ENCODE measurements around the gene ZMIZ2. TPM values are rescaled to one million over a fixed set of nuclear protein-coding genes. Genes with fewer than 3 reads are reported as not detected.
"Not testable (repeated sequence)": the region's sequence is repeated elsewhere in the genome, so short reads cannot be mapped to it uniquely, and the experiment has no call there.

The ZMIZ2 gene
- total RNA-seq, 1 experiment from 2014 or later: 5.3 TPM

- DNase-seq (ENCODE audit: low read depth, low spot score): no peak
- in situ Hi-C loops (cut with HindIII; ENCODE audit: low pct_unique_long_range_greater_than_20kb, low sequenced_read_pairs): no loop called here
These were observed 16.3 kb downstream of the ZMIZ2 start for GRCh38 chr7:44764665-44765578.

- in situ Hi-C loops (cut with HindIII; ENCODE audit: low pct_unique_long_range_greater_than_20kb, low sequenced_read_pairs): no loop called here
- no peak for DNase-seq (ENCODE audit: low read depth, low spot score)
These were observed 17.1 kb downstream of the ZMIZ2 start for GRCh38 chr7:44765579-44766415.

- DNase-seq (ENCODE audit: low read depth, low spot score): no peak
- in situ Hi-C loops (cut with HindIII; ENCODE audit: low pct_unique_long_range_greater_than_20kb, low sequenced_read_pairs): no loop called here
These were observed 17.8 kb downstream of the ZMIZ2 start for GRCh38 chr7:44766416-44766801.

- no peak for DNase-seq (ENCODE audit: low read depth, low spot score)
- in situ Hi-C loops (cut with HindIII; ENCODE audit: low pct_unique_long_range_greater_than_20kb, low sequenced_read_pairs): no loop called here
These were observed 18.7 kb downstream of the ZMIZ2 start for GRCh38 chr7:44767134-44767911.

GRCh38 chr7:44767912-44768627, 19.4 kb downstream of the ZMIZ2 start:
- no peak for DNase-seq (ENCODE audit: low read depth, low spot score)
- in situ Hi-C loops (cut with HindIII; ENCODE audit: low pct_unique_long_range_greater_than_20kb, low sequenced_read_pairs): no loop called here

GRCh38 chr7:44768628-44769371, 20.2 kb downstream of the ZMIZ2 start:
- no peak for DNase-seq (ENCODE audit: low read depth, low spot score)
- in situ Hi-C loops (cut with HindIII; ENCODE audit: low pct_unique_long_range_greater_than_20kb, low sequenced_read_pairs): no loop called here

- no peak for DNase-seq (ENCODE audit: low read depth, low spot score)
- in situ Hi-C loops (cut with HindIII; ENCODE audit: low pct_unique_long_range_greater_than_20kb, low sequenced_read_pairs): no loop called here
These were observed 20.7 kb downstream of the ZMIZ2 start for GRCh38 chr7:44769376-44769775.

- in situ Hi-C loops (cut with HindIII; ENCODE audit: low pct_unique_long_range_greater_than_20kb, low sequenced_read_pairs): no loop called here
- no peak for DNase-seq (ENCODE audit: low read depth, low spot score)
These were observed 21.2 kb downstream of the ZMIZ2 start for GRCh38 chr7:44769776-44770294.

GRCh38 chr7:44771358-44771757, 22.7 kb downstream of the ZMIZ2 start:
- no peak for DNase-seq (ENCODE audit: low read depth, low spot score)
- in situ Hi-C loops (cut with HindIII; ENCODE audit: low pct_unique_long_range_greater_than_20kb, low sequenced_read_pairs): no loop called here

GRCh38 chr7:44772440-44772839, 23.8 kb downstream of the ZMIZ2 start:
- in situ Hi-C loops (cut with HindIII; ENCODE audit: low pct_unique_long_range_greater_than_20kb, low sequenced_read_pairs): no loop called here
- no peak for DNase-seq (ENCODE audit: low read depth, low spot score)

- no peak for DNase-seq (ENCODE audit: low read depth, low spot score)
- in situ Hi-C loops (cut with HindIII; ENCODE audit: low pct_unique_long_range_greater_than_20kb, low sequenced_read_pairs): no loop called here
These were observed 24.2 kb downstream of the ZMIZ2 start for GRCh38 chr7:44772867-44773266.

GRCh38 chr7:44774486-44774885, 25.8 kb downstream of the ZMIZ2 start:
- DNase-seq (ENCODE audit: low read depth, low spot score); in situ Hi-C loops (cut with HindIII; ENCODE audit: low pct_unique_long_range_greater_than_20kb, low sequenced_read_pairs): not testable (repeated sequence)

- in situ Hi-C loops (cut with HindIII; ENCODE audit: low pct_unique_long_range_greater_than_20kb, low sequenced_read_pairs): no loop called here
- no peak for DNase-seq (ENCODE audit: low read depth, low spot score)
These were observed 26.9 kb downstream of the ZMIZ2 start for GRCh38 chr7:44775383-44776107.

GRCh38 chr7:44776211-44776610, 27.6 kb downstream of the ZMIZ2 start:
- in situ Hi-C loops (cut with HindIII; ENCODE audit: low pct_unique_long_range_greater_than_20kb, low sequenced_read_pairs): no loop called here
- DNase-seq (ENCODE audit: low read depth, low spot score): no peak

- in situ Hi-C loops (cut with HindIII; ENCODE audit: low pct_unique_long_range_greater_than_20kb, low sequenced_read_pairs): no loop called here
- no peak for DNase-seq (ENCODE audit: low read depth, low spot score)
These were observed 33.8 kb downstream of the ZMIZ2 start for GRCh38 chr7:44782460-44782859.

GRCh38 chr7:44783407-44783806, 34.8 kb downstream of the ZMIZ2 start:
- in situ Hi-C loops (cut with HindIII; ENCODE audit: low pct_unique_long_range_greater_than_20kb, low sequenced_read_pairs): no loop called here
- no peak for DNase-seq (ENCODE audit: low read depth, low spot score)

All from SK-MEL-5 (cell line).